Mononuclear cell (primary cell): Measurements from ENCODE around the gene MRPL12. TPM values are rescaled to one million over a fixed set of nuclear protein-coding genes. Genes with fewer than 3 reads are reported as not detected.
"Not testable (repeated sequence)": the region's sequence is repeated elsewhere in the genome, so short reads cannot be mapped to it uniquely, and the experiment has no call there.

ENCODE experiments used
- H3K27me3 ChIP-seq: 2 replicates; pipeline ENCODE4 v1.6.0; 2011; ENCODE audit warnings: low read length, control low read depth; ENCODE audit not compliant: insufficient read depth
- H3K4me1 ChIP-seq: 2 replicates; pipeline ENCODE4 v1.5.1; 2011; ENCODE audit warnings: mild to moderate bottlenecking, low read length, control low read depth; ENCODE audit not compliant: insufficient read depth
- H3K4me3 ChIP-seq: 2 replicates; pipeline ENCODE4 v1.5.1; 2011; ENCODE audit warnings: mild to moderate bottlenecking, low read length, moderate library complexity
- H3K9me3 ChIP-seq: 2 replicates; pipeline ENCODE4 v1.5.1; 2011; ENCODE audit warnings: low read depth, mild to moderate bottlenecking, control low read depth, low read length
- total RNA-seq: library from RNA; depleted of rRNA; stranded (reverse); fragments of >200 nt; gene quantifications from one replicate; pipeline ENCODE4 v1.2.3, GENCODE V29; 2012

MRPL12 gene
- total RNA-seq, 1 donor, result 3.7 TPM

DNA sequence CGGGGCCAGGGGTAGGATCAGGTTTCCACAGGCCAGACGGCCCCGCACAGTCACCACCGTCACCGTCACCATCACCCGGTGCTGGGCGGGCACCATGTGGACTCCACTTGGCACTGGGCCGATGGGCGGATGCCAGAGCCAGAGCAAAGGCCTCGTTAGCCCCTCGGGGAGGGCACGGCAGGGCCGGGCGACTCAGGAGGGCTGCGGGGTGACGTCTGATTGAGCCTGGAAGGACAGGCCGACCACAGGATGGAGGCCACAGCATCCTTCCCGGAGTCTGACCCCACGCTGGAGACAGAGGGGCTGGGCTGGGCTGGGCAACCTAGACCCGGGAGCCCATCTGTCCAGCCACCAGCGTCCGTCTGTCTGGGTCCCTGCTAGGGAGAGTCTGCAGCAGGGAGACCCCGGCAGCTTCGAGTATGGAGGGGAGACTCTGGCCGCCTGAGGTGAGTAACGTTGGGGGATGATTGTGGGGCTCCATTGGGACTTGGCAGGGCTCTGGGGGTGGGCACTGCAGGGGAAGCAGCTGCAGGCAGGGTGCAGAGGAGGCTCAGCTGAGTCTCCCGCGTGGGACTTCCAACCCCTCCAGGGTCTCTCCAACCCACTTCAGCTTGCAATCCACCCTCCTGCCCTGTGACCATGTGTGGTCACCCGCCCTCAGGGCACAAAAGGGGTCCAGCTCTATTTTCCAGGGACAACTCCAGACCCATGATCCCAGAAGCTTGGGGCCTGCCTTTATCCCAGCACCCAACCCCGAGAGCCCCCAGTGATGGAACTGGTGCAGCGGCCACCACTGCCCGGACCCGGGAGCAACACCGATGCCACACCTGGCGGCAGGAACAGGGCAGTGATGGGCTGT lies 31.5 kb downstream of the MRPL12 start:
- Histone ChIP-seq H3K4me3 (no peak overlapping the region), H3K4me1 (peaks cover 13% of the 10 kb centered on the region), H3K9me3 (no peaks in the 10 kb centered on the region), H3K27me3 (no peaks in the 10 kb centered on the region)

DNA sequence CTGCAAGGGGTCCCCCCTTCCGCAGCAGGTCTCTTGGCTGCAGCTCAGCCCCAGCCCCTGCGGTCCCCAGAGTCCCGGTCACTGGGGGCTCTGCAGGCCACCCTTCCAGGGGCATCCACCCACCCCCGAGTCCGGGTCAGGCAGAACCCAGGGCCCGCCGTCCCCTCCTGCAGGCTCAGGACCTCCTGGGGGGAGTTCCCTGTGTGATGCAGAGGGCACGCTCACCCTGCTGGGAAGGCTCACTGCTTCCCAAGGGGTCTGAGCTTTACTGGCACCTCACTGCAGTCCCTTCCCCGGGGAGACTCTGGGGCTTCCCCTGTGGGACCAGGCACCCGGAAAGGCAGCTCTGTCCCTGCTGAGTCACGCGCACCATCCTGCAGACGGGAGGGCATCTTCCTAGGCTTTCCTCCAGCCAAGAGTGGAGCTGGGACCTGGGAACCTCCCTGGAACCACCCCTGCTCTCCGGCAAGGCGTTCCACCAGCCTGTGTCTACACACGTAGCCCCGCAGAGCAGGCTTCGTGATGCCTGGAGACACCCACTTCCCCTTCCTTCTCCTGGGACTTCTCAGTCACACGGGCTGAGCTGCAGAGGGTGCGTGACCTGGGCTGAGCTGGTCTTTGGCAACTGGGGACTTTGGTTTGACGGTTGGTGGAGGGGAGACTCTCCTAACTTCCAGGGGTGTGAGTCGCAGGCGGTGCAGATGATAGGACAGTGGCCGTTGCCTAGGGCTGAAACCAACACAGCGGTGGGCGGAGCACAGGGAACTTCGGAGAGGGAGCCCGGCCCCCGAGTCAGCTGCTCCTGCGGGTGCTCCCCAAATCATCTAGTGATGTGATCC lies 32.3 kb downstream of the MRPL12 start:
- Histone ChIP-seq H3K27me3 (no peaks in the 10 kb centered on the region), H3K4me1 (peaks cover 13% of the 10 kb centered on the region), H3K4me3 (no peak overlapping the region), H3K9me3 (no peaks in the 10 kb centered on the region)

DNA sequence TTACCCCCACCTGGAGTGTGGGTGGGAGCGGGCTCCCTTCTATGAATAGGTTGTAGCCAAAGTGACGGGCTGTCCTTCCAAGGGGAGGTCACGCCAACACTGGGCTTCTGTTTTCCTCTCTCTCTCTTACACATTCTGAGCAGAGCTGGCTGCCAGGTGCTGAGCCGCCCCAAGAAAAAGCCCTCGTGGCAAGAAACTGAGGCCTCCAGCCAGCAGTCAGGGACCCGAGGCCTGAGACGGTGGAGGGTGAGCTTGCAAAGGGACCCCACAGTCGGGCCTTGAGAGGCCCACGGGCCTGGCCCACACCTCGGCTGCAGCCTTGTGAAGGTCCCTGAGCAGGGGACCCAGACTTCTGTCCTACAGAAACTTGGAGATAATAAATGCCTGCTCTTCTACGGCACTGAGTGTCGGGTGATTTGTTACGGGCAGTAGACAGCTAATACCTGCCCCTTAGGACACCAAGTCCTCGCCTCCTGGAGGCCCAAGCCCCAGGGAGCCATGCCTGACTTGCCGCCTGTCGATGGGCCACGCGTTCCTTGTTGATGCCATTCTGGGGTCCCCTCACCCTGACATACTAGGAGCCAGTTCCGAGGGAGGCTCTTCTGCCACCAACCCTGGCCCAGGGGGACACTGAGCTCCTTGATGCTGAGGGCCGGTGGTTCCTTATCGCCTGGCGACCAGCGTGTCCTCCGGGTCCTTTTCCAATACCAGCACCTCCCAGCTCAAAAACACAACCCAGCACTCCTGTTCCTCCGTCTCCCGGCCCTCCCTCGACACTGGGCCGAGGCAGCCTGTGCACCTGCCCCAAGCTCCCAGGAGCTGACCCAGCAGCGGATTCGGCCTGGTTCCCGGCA lies 35.0 kb downstream of the MRPL12 start:
- no peaks in the 10 kb centered on the region for H3K9me3 ChIP-seq
- H3K27me3 ChIP-seq, result no peaks in the 10 kb centered on the region
- no peak overlapping the region for H3K4me3 ChIP-seq
- H3K4me1 ChIP-seq, result peaks cover 16% of the 10 kb centered on the region

DNA sequence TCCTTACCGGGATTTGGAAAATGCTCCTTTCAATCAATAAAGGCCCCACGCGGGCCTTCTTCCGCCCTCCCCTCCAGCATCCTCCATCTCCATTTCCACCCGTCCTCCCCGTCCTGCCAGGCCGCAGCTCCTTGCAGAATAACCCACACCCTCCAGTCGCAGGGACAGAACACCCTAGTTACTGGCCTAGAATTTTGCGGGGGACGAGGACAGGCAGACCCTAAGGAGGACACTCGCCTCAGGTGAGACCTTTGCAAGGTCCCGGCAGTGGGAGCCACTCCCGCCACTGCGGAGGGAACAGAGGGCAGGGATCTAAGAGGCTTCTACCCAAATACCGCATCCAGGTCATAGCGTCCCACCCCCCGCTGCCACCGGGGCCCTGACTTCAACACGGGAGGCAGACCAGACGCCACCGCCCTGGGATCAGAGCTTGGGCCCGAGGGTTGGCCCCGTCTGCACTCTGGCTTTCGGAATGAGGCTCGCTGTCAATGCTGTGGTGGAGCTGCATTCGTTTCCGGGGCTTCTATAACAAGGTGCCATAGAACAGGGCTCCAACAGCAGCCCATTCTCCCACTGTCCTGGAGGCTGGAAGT lies 35.7 kb downstream of the MRPL12 start:
- peaks cover 16% of the 10 kb centered on the region for H3K4me1 ChIP-seq
- H3K4me3 ChIP-seq, result no peak overlapping the region
- H3K27me3 ChIP-seq, result no peaks in the 10 kb centered on the region
- no peaks in the 10 kb centered on the region for H3K9me3 ChIP-seq

DNA sequence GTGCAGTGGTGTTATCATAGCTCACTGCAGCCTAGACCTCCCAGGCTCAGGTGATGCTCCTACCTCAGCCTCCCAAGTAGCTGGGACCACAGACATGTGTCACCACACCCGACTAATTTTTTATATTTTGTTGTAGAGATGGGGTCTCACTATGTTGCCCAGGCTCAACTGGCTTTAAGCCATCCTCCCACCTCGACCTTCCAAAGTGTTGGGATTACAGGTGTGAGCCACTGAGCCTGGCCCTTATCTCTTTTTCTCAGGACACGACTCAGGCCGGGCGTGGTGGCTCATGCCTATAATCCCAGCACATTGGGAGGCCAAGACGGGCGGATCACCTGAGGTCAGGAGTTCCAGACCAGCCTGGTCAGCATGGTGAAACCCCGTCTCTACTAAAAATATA lies 36.4 kb downstream of the MRPL12 start:
- H3K4me3 ChIP-seq, H3K9me3 ChIP-seq, H3K27me3 ChIP-seq: not testable (repeated sequence)
- H3K4me1 ChIP-seq, result peaks cover 16% of the 10 kb centered on the region

DNA sequence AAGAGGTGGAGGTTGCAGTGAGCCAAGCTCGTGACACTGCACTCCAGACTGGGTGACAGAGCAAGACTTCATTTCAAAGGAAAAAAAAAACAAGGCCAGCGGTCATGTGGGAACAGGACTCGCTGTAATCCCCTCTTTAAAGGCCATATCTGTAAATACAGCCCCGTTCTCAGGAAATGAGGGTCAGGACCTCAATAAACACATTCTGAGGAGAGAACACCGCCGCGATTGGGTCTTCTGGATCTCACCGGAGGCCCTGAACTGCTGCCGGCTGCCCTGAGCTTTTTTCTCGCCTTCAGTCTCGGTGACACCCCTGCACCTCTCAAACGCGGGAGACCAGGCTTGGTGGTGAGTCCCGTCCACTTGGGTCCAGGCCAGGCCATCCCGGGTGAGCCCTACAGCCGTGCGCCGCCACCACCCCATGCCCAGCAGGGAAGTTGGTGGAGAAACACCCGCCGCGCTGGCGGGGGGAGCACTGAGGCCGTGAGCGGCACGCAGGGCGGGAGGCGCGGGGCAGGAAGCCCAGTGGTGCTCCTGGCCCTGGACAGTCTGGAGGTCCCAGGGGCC lies 37.3 kb downstream of the MRPL12 start:
- no peak overlapping the region for H3K4me3 ChIP-seq

DNA sequence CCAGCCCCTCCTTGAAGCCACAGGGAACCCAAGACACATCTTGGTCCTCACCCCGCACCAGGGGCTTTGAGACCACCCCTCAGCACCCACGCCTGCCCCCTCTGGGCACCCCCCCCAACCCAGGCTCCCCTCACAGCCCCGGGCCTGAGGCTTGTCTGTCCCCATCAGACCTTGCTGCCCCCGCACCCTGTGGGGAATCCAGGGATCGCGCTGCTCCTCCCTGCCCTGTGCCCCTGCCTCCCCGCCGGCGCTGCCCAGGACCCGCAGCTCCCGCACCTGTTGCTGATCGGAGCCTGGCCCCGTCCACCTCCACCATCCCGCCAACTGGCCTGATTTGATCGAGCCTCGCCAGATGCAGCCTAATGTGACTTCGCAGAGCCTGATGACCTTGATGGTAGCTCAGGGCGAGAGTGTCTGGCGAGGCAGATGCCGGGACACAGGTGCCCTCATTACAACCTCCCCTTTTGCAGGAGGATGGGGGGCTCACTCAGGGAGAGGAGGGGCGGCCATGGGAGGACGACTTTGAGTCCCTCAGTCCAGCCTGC lies 38.0 kb downstream of the MRPL12 start:
- Histone ChIP-seq H3K27me3 (no peaks in the 10 kb centered on the region), H3K9me3 (no peaks in the 10 kb centered on the region), H3K4me3 (no peak overlapping the region), H3K4me1 (peaks cover 4% of the 10 kb centered on the region)

More for the DNA sequence above, 37.3 kb downstream of the MRPL12 start:
- H3K27me3 ChIP-seq, result no peaks in the 10 kb centered on the region
- H3K9me3 ChIP-seq, result no peaks in the 10 kb centered on the region
- H3K4me1 ChIP-seq, result peaks cover 11% of the 10 kb centered on the region

DNA sequence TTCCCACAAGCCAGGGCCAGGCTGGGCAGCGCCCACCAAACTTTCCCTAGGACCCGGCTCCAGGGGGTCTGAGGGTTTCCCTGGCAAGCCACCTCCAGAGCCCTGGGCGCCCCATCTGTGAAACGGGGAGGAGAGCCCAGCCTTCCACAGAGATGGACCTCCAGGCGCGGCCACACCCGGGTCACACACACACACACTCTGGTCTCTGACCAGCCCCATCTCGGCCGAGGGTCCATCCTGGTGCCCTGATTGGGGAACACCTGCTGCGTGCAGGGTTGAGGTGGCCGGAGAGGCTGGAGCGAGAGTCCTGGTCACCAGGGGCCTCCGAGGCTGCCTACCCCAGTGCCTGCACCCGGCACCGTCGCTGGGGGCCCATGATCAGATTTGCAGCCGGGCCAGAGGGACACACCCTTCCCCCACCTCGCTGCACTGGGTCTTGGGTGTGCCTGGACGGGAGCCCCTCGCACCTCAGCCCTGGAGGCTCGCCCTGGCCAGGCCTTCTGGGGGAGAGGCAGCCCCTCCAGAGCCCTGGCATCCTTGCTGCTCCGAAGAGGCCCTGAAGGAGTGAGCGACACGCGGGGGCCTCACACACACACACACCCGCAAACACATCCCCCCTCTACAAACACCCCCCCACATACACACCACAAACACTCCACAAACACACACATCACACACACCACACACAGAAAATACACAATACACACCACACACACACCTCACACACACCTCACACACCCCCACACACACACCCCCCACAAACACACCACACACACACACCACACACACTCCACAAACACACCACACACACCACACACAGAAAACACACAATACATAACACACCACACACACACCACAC lies 38.7 kb downstream of the MRPL12 start:
- no peaks in the 10 kb centered on the region for H3K9me3 ChIP-seq
- no peaks in the 10 kb centered on the region for H3K27me3 ChIP-seq

More for the DNA sequence above, 38.7 kb downstream of the MRPL12 start:
- Histone ChIP-seq H3K4me3 (no peak overlapping the region), H3K4me1 (peaks cover 3% of the 10 kb centered on the region)

Other genes starting within 250 kb of the MRPL12 start
- gene ACTG1, start 190.6 kb upstream of the MRPL12 start, total RNA-seq, result 2,327 TPM
- 0.52 TPM for gene FSCN2, start 175.0 kb upstream of the MRPL12 start, total RNA-seq
- gene FAAP100, start 151.0 kb upstream of the MRPL12 start, total RNA-seq, result 13.5 TPM
- 46.5 TPM for gene NPLOC4, start 66.3 kb upstream of the MRPL12 start, total RNA-seq
- gene TSPAN10, start 66.2 kb upstream of the MRPL12 start, total RNA-seq, result 0.10 TPM
- gene PDE6G, start 46.8 kb upstream of the MRPL12 start, total RNA-seq, result 2.1 TPM
- 19.3 TPM for gene OXLD1, start 36.8 kb upstream of the MRPL12 start, total RNA-seq
- gene CCDC137, start 36.6 kb upstream of the MRPL12 start, total RNA-seq, result 4.4 TPM
- 15.5 TPM for gene ARL16, start 19.6 kb upstream of the MRPL12 start, total RNA-seq
- gene HGS, start 19.4 kb upstream of the MRPL12 start, total RNA-seq, result 57.0 TPM
- 1.5 TPM for gene SLC25A10, start 8.9 kb downstream of the MRPL12 start, total RNA-seq
- not detected for gene GCGR, start 100.8 kb downstream of the MRPL12 start, total RNA-seq
- 32.3 TPM for gene MCRIP1, start 129.9 kb downstream of the MRPL12 start, total RNA-seq
- gene PPP1R27, start 131.7 kb downstream of the MRPL12 start, total RNA-seq, result not detected
- 239 TPM for gene P4HB, start 157.2 kb downstream of the MRPL12 start, total RNA-seq
- 189 TPM for gene ARHGDIA, start 168.0 kb downstream of the MRPL12 start, total RNA-seq
- 77.9 TPM for gene ALYREF, start 188.2 kb downstream of the MRPL12 start, total RNA-seq
- 36.3 TPM for gene ANAPC11, start 188.4 kb downstream of the MRPL12 start, total RNA-seq
- gene NPB, start 198.9 kb downstream of the MRPL12 start, total RNA-seq, result 0.10 TPM
- 10.6 TPM for gene PCYT2, start 208.0 kb downstream of the MRPL12 start, total RNA-seq
- gene SIRT7, start 214.8 kb downstream of the MRPL12 start, total RNA-seq, result 21.6 TPM
- 14.9 TPM for gene MAFG, start 224.4 kb downstream of the MRPL12 start, total RNA-seq
- 0.52 TPM for gene PYCR1, start 233.9 kb downstream of the MRPL12 start, total RNA-seq
- gene MYADML2, start 243.9 kb downstream of the MRPL12 start, total RNA-seq, result not detected